IMR-90 (cell line): Measurements from ENCODE around the gene THSD7B. TPM values are rescaled to one million over a fixed set of nuclear protein-coding genes. Genes with fewer than 3 reads are reported as not detected.

Source experiments
- ATAC-seq: fragments of 200-7000 bp; cut with Tn5 transposase; 2 replicates; pipeline ENCODE4 v1.9.1; 2020; ENCODE audit warnings: low read depth, mild to moderate bottlenecking, moderate library complexity
- BruUV-seq: library from RNA; stranded (reverse); fragments of 400-500 nt; replicated peaks from 2 replicates; lab custom pipeline; 2021; lab: Mats Ljungman, UMichigan
- CTCF ChIA-PET: fragments of 300-600 bp; formaldehyde crosslinking; extraction: SDS; loops from one replicate; lab custom pipeline; 2021; ENCODE audit warnings: antibody characterized with exemption; lab: Yijun Ruan, JAX
- POLR2A ChIA-PET: fragments of 300-600 bp; sonication (Branson Sonifier 250); formaldehyde crosslinking; loops from one replicate; lab custom pipeline; 2022; ENCODE audit warnings: antibody characterized with exemption; ENCODE audit not compliant: unreplicated experiment; lab: Charles Lee
- DNase-seq: peaks from one replicate; pipeline ENCODE4 v3.0.0; 2013
- H2AFZ ChIP-seq: replicated peaks from 2 replicates; pipeline ENCODE3; 2013; ENCODE audit warnings: low read length, mild to moderate bottlenecking; ENCODE audit not compliant: poor library complexity
- H2AK5ac ChIP-seq: 2 replicates; pipeline ENCODE4 v1.6.1; 2013; ENCODE audit warnings: low read depth, low read length, inconsistent platforms
- H2AK9ac ChIP-seq: replicated peaks from 2 replicates; pipeline ENCODE3; 2013; ENCODE audit warnings: mild to moderate bottlenecking, low read depth, low read length, moderate library complexity; ENCODE audit not compliant: poor library complexity
- H2BK120ac ChIP-seq: 2 replicates; pipeline ENCODE4 v1.6.1; 2013; ENCODE audit warnings: low read depth, low read length, inconsistent platforms
- H2BK15ac ChIP-seq: 3 replicates; pipeline ENCODE4 v1.6.1; 2013; ENCODE audit warnings: low read depth, low read length, inconsistent platforms
- H2BK20ac ChIP-seq: 2 replicates; pipeline ENCODE4 v1.6.1; 2013; ENCODE audit warnings: low read depth, mild to moderate bottlenecking, inconsistent platforms, low read length, moderate library complexity
- H2BK5ac ChIP-seq: 2 replicates; pipeline ENCODE4 v1.6.1; 2013; ENCODE audit warnings: mild to moderate bottlenecking, low read depth, low read length, inconsistent platforms; ENCODE audit not compliant: poor library complexity, severe bottlenecking
- H3K14ac ChIP-seq: replicated peaks from 2 replicates; pipeline ENCODE4 v1.6.1; 2013; ENCODE audit warnings: low read depth, low read length, inconsistent platforms
- H3K18ac ChIP-seq: 2 replicates; pipeline ENCODE4 v1.6.1; 2013; ENCODE audit warnings: low read depth, low read length, control low read depth
- H3K23ac ChIP-seq: 2 replicates; pipeline ENCODE4 v1.6.1; 2013; ENCODE audit warnings: low read depth, low read length, inconsistent platforms
- H3K27ac ChIP-seq: 2 replicates; pipeline ENCODE4 v1.5.1; 2013; ENCODE audit warnings: mild to moderate bottlenecking, control low read depth, low read length; ENCODE audit not compliant: insufficient read depth
- H3K27me3 ChIP-seq: 2 replicates; pipeline ENCODE4 v1.6.1; 2013; ENCODE audit warnings: low read length; ENCODE audit not compliant: control insufficient read depth, insufficient read depth
- H3K36me3 ChIP-seq: 2 replicates; pipeline ENCODE4 v1.6.1; 2013; ENCODE audit warnings: low read length, mixed read lengths; ENCODE audit not compliant: control insufficient read depth, insufficient read depth
- H3K4ac ChIP-seq: 2 replicates; pipeline ENCODE4 v1.6.1; 2013; ENCODE audit warnings: low read depth, low read length, inconsistent platforms
- H3K4me1 ChIP-seq: 2 replicates; pipeline ENCODE4 v1.6.1; 2013; ENCODE audit warnings: low read length, mixed read lengths; ENCODE audit not compliant: control insufficient read depth, insufficient read depth
- H3K4me2 ChIP-seq: 2 replicates; pipeline ENCODE4 v1.6.1; 2013; ENCODE audit warnings: low read depth, mild to moderate bottlenecking, control low read depth, low read length, moderate library complexity
- H3K4me3 ChIP-seq: 2 replicates; pipeline ENCODE4 v1.5.1; 2013; ENCODE audit warnings: low read depth, mild to moderate bottlenecking, control low read depth, low read length, moderate library complexity; ENCODE audit not compliant: insufficient read depth
- H3K56ac ChIP-seq: 2 replicates; pipeline ENCODE4 v1.6.1; 2013; ENCODE audit warnings: low read length, inconsistent platforms; ENCODE audit not compliant: insufficient read depth; ENCODE audit errors: extremely low read depth
- H3K79me1 ChIP-seq, 2 experiments: 2 replicates each; pipeline ENCODE4 v1.6.1; 2013; ENCODE audit warnings: low read length in 2 of 2, inconsistent platforms in 1 of 2, low read depth in 1 of 2
- H3K9ac ChIP-seq: 2 replicates; pipeline ENCODE4 v1.6.1; 2013; ENCODE audit warnings: low read depth, low read length, control low read depth
- H3K9me1 ChIP-seq: 2 replicates; pipeline ENCODE4 v1.6.1; 2013; ENCODE audit warnings: low read length, inconsistent platforms; ENCODE audit not compliant: insufficient read depth
- H3K9me3 ChIP-seq: 2 replicates; pipeline ENCODE4 v1.6.1; 2013; ENCODE audit warnings: low read length; ENCODE audit not compliant: control insufficient read depth, insufficient read depth
- H4K20me1 ChIP-seq: 2 replicates; pipeline ENCODE4 v1.6.1; 2013; ENCODE audit warnings: low read length, inconsistent platforms; ENCODE audit not compliant: insufficient read depth
- H4K5ac ChIP-seq: 2 replicates; pipeline ENCODE4 v1.6.1; 2013; ENCODE audit warnings: mild to moderate bottlenecking, low read depth, low read length, control low read depth
- H4K8ac ChIP-seq, 2 experiments: 2 replicates each; pipeline ENCODE4 v1.6.1; 2013; ENCODE audit warnings: low read depth in 2 of 2, low read length in 2 of 2, control low read depth in 1 of 2, inconsistent platforms in 1 of 2
- H4K91ac ChIP-seq: 2 replicates; pipeline ENCODE4 v1.6.1; 2013; ENCODE audit warnings: low read depth, low read length, inconsistent platforms; ENCODE audit not compliant: insufficient read depth
- CHD1 ChIP-seq: IDR thresholded peaks from 2 replicates; pipeline ENCODE4 v1.6.1; 2012; ENCODE audit warnings: low read depth, low read length, improper control_type of control experiment
- FOS ChIP-seq: fragments of 150-350 bp; IDR thresholded peaks from 2 replicates; pipeline ENCODE4 v1.6.1; 2016; ENCODE audit warnings: low read depth, low read length
- MAFK ChIP-seq: IDR thresholded peaks from 2 replicates; pipeline ENCODE4 v1.6.1; 2012; ENCODE audit warnings: low read depth, low read length, improper control_type of control experiment
- MAZ ChIP-seq: IDR thresholded peaks from 2 replicates; pipeline ENCODE4 v1.6.1; 2012; ENCODE audit warnings: low read depth, mild to moderate bottlenecking, low read length, improper control_type of control experiment, moderate library complexity, borderline replicate concordance
- WGBS, 2 experiments: methylation state at CpG; one replicate each; pipeline versions ENCODE4 v1.1.5 to v1.1.7; 2013; ENCODE audit warnings: missing lambda C conversion rate in 2 of 2; ENCODE audit not compliant: insufficient read length in 1 of 2; ENCODE audit errors: extremely low coverage in 2 of 2; 5-methylcytosine and 5-hydroxymethylcytosine counted together
- dilution Hi-C: fragments of 300-500 bp; cut with HindIII; formaldehyde crosslinking; loops from one replicate; pipeline ENCODE4 v1.14.3; 2018; ENCODE audit warnings: low sequenced_read_pairs; ENCODE audit not compliant: unreplicated experiment
- in situ Hi-C: fragments of 300-500 bp; cut with MboI; formaldehyde crosslinking; loops from 3 replicates; pipeline ENCODE4 v1.14.3; 2019; ENCODE audit warnings: low sequenced_read_pairs, inconsistent platforms, mixed read lengths
- intact Hi-C: fragments of 100-400 bp; cut with micrococcal nuclease; formaldehyde crosslinking; loops from 2 replicates; pipeline ENCODE4 v1.10.0; 2022
- polyA plus RNA-seq, 3 experiments: library from polyadenylated mRNA; depleted of rRNA; stranded (reverse); fragments of >200 nt; gene quantifications; 2 replicates each; pipeline ENCODE4 v1.2.3, GENCODE V29; 2012; ENCODE audit warnings: low replicate concordance in 1 of 3
- total RNA-seq: library from RNA; depleted of rRNA; stranded (reverse); fragments of >200 nt; gene quantifications from 2 replicates; pipeline ENCODE4 v1.2.3, GENCODE V29; 2012

THSD7B gene
- total and polyA plus RNA-seq, 2 of the 4 experiments (the other 2 are of a cell fraction), result not detected

DNA sequence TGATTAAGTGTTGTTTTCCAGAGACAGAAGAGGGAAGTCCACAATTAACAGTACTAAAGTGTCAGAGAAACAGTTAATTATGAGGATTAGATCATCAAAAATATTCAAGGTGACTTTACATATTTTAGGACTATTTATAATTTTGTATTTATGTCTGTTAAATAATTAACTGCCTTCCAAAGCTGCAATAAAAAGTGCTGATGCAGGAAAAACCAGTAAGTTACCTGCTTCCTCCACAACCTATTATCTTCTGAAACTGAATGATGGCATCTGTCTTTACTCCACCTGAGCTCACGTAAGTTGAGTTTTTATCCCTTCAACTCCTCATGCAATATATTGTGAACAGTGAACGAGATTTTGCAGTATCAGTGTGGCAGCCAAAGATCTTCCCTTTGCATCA lies 570.7 kb downstream of the THSD7B start:
- no peak overlapping the region for H4K91ac ChIP-seq
- H3K9ac ChIP-seq, result no peak overlapping the region
- no peak overlapping the region for H3K4me3 ChIP-seq
- H3K9me3 ChIP-seq, result peaks cover 10% of the 10 kb centered on the region
- H3K4me1 ChIP-seq, result no peaks in the 10 kb centered on the region
- H4K20me1 ChIP-seq, result no peaks in the 10 kb centered on the region
- no peak overlapping the region for H2BK20ac ChIP-seq
- TF ChIP-seq FOS, result no peak
- no peak for TF ChIP-seq MAZ
- TF ChIP-seq MAFK, result peak; percentile 83
- no peak for TF ChIP-seq CHD1
- no peak overlapping the region for H3K14ac ChIP-seq
- no peak overlapping the region for H4K8ac ChIP-seq
- no peak for DNase-seq
- H4K5ac ChIP-seq, result no peak overlapping the region
- H3K79me1 ChIP-seq, result no peaks in the 10 kb centered on the region
- ChIA-PET CTCF (no interaction called here), POLR2A (no interaction called here)
- H3K27me3 ChIP-seq, result no peaks in the 10 kb centered on the region
- no peak overlapping the region for H3K23ac ChIP-seq
- ATAC-seq, result no peak
- intact Hi-C loops, result no loop called here
- in situ Hi-C loops, result no loop called here
- H3K4me2 ChIP-seq, result no peak overlapping the region
- no peaks in the 10 kb centered on the region for H3K9me1 ChIP-seq
- H3K36me3 ChIP-seq, result no peaks in the 10 kb centered on the region
- no TSS peak for BruUV-seq
- H2AK9ac ChIP-seq, result no peak overlapping the region
- no peak overlapping the region for H2BK120ac ChIP-seq
- H3K4ac ChIP-seq, result no peak overlapping the region
- no peak overlapping the region for H3K27ac ChIP-seq
- no CpG with 5 or more reads among the region's 2 CpGs for WGBS, 2 experiments
- H2BK15ac ChIP-seq, result no peak overlapping the region
- no peak overlapping the region for H3K18ac ChIP-seq
- H2BK5ac ChIP-seq, result no peak overlapping the region
- H3K56ac ChIP-seq, result no peak overlapping the region
- H2AFZ ChIP-seq, result no peak overlapping the region
- dilution Hi-C loops, result no loop called here
- H2AK5ac ChIP-seq, result no peak overlapping the region
